ENCODE data around the gene TSC22D2. TPM values are rescaled to one million over a fixed set of nuclear protein-coding genes. Genes with fewer than 3 reads are reported as not detected.
"Not testable (repeated sequence)": the region's sequence is repeated elsewhere in the genome, so short reads cannot be mapped to it uniquely, and the experiment has no call there.

The TSC22D2 gene
- total RNA-seq, 1 donor from 2014 or later: 18.1 TPM

DNA sequence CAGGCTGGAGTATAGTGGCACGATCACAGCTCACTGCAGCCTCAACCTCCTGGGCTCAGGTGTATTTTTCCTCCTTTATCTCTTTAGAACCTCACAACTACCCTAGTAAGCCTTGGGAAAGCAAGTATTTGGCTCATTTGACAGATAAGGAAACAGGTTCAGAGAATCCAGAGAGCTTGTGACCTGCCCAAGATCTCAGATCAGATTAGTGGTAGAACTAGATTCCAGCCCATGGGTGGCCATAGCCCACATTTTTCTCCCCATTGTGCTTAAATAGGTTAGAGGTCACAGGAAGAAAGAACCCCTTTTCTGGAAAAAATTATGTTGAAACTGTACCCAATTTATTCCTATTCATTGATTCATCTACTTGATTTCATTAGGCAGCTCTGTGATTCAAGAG lies 64.3 kb downstream of the TSC22D2 start:
- intact Hi-C loops (cut with micrococcal nuclease): no loop called here

DNA sequence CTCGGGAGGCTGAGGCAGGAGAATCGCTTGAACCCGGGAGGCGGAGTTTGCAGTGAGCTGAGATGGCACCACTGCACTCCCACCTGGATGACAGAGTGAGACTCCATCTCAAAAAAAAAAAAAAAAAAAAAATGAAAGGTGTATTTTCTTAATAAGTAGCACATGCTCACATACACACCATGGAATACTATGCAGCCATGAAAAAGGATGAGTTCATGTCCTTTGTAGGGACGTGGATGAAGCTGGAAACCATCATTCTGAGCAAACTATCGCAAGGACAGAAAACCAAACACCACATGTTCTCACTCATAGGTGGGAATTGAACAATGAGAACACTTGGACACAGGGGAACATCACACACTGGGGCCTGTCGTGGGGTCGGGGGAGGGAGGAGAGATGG lies 65.1 kb downstream of the TSC22D2 start:
- intact Hi-C loops (cut with micrococcal nuclease): not testable (repeated sequence)

DNA sequence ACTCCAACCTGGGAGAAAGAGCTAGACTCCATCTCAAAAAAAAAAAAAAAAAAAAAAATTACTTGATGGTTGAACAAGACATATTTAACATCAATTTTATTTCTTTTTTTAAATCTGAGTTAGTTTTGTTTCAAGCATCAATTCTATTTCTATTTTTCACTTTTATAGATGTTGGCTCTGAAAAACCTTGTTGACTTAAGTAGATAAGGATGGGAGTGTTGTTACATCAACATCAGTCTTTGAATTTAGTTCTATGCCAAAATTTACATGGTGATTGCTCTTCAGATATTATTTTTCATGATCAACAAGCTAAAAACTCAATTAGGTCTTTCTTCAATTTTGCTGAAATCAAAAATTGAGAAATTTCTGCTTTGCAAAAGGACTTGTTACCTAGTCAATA lies 71.3 kb downstream of the TSC22D2 start:
- intact Hi-C loops (cut with micrococcal nuclease): no loop called here

DNA sequence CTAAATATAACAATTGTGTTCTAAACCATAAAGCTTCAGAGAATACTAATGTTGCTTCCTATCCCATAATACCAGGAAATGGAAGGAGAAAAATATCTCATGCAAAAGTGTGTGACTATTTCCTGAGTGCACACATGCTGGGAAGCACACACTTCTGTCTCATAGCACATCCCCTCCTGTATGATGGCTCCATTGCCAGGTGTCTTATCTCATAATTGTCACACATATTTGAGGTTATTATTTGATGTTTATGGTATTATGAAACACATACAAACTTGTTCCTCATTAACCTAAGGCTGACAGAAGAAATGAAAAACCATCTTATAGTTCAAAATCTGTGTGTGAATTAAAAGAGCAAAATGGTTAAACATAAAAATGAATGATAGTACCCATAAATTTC lies 72.8 kb downstream of the TSC22D2 start:
- intact Hi-C loops (cut with micrococcal nuclease): no loop called here

DNA sequence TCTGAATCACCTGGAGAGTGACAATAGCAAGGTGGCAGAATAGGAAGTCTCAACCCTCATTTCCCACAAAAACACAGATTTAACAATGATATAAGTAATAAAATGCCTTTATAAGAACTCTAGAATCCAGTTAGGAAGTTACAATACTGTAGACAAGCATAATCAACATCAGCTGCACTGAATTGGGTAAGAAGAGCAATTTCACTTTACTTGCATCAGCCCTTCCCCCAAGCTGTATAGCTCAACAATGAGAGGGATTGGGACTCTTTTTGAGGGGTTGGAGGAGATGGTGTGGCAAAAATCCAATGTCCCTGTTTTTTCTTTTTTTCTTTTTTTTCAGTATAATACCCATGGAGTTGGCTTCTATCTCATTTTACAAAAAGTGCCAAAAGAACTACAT lies 75.1 kb downstream of the TSC22D2 start:
- intact Hi-C loops (cut with micrococcal nuclease): no loop called here

DNA sequence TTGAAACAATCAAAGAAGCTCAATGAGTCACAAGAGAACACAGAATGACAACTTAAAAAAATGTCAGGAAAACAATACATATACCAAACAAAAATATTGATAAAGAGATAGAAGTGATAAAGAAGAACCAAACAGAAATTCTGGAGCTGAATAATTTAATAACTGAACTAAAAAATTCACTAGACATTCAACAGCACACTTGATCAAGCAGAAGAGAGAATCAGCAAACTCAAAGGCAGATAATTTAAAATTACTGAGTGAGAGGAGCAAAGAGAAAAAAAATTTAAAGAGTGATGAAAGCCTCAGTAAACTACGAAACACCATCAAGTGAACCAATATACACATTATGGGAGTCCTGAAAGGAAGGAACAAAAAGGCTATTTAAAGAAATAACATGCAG lies 76.3 kb downstream of the TSC22D2 start:
- intact Hi-C loops (cut with micrococcal nuclease): no loop called here

DNA sequence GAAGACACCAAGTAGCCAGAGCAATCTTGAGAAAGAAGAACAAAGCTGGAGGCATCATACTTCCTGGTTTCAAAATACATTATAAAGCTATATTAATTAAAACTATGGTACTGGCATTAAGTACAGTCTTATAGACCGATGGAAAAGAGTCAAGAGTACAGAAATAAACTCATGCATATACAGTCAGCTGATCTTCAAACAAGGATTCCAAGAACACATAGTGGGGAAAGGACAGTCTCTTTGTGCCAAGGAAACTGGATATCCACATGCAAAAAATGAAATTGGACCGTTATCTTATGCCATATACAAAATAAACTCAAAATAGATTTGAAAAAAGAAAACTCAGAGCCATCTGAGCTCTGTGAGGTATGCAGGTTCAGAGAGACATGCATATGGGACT lies 80.8 kb downstream of the TSC22D2 start:
- intact Hi-C loops (cut with micrococcal nuclease): no loop called here

DNA sequence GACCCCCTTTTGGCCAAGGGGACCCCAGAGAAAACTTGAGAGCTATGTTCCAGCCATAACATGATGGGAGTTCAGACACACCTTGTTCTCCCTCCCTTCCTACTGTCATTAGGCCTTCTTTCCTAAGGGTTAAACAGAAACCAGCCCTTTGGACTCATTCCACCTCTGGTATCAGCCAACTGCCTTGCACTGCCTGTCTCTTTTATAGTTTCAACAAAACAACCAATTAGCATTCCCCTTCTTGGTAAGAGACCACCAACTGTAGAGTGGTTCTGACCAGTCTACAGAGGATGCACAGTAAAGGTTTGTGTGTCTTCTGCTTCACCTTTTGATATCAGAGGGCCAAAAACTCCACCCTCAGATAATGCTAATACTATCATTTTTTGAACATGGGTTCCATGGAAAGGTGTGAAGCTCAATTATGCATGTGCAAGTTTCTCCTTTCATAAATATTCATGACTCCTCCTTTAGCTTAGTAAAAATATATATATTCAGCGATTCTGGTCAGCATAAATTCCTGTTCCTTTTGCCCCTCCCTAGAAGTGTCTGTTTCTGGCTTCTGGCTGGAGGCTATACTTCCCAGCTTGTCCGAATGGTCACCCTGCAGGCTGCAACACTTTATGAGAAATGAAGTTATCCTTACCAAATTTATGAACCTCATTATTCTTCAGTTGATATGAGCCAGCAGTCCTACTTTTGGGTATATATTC lies 82.3 kb downstream of the TSC22D2 start:
- intact Hi-C loops (cut with micrococcal nuclease): no loop called here

DNA sequence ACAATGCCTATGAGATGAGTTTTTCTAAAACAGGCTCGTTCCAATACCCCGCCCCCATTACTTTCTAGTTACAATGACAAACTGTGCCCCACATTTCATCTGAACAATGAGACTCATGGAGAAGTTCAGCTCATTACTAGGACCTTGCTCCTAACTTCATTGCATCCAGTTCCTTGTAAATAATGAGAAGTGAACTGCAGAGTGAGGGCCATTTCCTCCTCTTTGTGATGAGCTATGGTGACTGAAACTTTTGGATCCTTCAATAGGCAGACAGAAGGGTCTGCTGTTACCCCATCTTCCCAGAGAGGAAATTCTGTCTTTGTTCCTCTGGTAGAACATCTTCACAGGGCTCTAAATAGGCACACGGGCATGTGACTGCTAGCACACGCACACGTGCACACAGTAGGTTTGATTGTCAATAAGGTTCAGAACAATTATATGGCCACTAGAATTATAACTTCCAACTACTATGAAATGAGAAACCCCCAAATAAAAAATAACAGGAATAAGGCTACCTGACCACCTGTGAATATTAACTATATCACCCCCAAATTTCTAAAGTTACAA lies 86.4 kb downstream of the TSC22D2 start:
- intact Hi-C loops (cut with micrococcal nuclease): no loop called here

DNA sequence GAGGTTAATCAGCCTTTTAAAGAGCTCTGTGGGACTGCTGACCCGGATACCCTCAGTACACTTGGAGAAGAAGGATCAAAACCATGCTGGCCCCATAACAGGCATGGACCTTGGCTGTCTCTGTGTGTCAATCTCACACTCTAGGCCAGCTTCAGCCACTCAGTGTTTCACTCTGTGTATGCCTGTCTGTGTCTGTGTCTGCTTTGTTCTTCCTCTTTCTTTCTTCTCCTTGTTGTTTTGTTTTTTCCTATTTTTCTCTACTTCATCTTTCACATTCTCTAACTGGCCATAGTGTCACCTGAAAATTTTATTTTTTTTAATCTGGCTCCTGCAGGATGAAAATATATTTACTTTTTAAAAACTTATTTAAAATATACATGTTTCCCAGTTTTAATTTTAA lies 87.1 kb downstream of the TSC22D2 start:
- intact Hi-C loops (cut with micrococcal nuclease): loop anchor here (1.0 kb wide), 6 partner anchors 83 to 528 kb away; partner anchors contain the start of gene TSC22D2

DNA sequence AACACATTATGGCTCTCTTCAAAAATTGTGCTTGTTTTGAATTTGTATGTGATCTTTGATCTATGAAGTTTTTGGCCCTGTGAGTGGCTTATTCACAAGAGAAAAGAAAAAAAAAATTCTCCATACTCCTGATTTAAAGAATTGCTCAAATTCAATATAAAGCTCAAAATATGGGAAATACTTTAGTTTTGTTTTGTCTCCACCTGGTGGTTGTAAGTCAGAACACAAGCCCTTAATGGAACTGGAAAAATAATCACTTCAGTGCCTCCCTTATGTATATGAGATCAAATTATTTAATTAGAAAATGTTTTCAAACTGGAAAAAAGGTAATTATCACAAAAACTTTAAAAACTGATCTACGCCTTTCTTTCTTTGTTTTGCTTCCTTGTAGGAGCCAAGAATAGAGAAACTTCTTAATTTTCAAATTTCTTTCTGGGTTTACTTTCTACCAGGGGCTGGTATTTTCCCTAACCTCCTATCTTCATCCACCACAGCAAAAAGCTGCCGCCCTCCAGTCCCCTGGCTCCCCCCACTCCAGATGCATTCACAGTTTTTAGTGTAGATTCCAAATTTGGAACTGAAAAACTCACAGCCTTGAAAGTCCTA lies 87.6 kb downstream of the TSC22D2 start:
- intact Hi-C loops (cut with micrococcal nuclease): loop anchor here (1.0 kb wide), 6 partner anchors 83 to 528 kb away; partner anchors contain the start of gene TSC22D2

DNA sequence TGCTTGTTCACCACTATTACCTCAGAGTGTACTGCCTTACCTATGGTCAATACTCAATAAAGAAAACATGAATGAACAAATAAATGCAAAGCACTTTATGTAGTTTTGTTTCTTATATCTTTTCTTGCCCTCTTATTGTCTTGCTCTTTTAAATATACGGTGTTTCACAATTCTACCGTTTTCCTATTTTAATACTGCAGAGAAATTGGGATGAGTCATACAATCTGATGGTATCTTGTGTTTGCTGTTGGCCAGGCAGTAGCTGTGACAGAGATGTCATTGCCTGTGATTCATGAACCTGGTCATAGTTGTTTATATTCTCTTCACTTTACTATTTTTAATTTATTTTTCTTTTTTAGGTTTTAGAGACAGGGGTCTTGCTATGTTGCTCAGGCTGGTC lies 89.9 kb downstream of the TSC22D2 start:
- intact Hi-C loops (cut with micrococcal nuclease): no loop called here

DNA sequence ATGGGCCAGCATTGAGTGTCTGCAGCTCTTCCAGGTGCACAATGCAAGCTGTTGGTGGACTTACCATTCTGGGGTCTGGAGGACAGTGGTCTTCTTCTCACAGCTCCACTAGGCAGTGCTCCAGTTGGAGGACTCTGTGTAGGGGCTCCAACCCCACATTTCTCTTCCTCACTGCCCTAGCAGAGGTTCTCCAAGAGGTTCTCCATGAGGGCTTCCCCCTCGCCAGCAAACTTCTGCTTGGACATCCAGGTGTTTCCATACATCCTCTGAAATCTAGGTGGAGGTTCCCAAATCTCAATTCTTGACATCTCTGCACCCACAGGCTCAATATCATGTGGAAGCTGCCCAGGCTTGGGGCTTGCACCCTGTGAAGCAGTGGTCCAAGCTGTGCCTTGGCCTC lies 92.9 kb downstream of the TSC22D2 start:
- intact Hi-C loops (cut with micrococcal nuclease): not testable (repeated sequence)

DNA sequence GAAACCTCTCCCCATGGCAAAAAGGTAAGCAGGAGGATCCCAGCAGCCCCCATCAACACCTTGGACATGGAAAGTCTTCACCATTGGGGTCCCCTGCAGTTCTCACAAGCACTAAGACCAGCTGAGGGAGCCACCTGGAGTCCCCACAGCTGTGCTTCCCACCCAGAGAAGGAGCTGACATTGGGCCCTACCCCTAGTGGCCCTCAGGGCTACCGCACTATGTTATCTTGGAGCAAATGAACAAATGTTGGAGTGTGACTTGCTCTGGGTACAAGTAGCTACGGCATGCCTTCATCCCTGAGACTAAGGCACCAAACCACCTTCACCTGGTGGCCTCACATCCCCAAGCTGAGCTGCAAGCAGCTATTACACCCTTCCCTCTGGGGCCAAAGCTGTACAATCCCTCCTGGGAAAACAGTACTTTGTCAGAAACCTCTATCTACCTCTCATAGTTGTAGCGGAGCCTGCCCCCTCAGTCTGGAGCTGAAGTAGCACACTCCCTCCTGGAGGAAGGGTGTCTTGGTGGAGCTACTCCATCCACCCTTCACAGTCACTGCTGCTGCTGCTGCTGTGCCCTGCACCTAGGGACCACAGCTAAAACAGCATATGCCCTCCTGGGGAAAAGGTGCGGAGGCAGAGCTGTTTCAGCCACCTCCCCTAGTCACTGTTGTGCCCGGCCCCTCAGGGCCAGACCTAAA lies 95.5 kb downstream of the TSC22D2 start:
- intact Hi-C loops (cut with micrococcal nuclease): no loop called here

DNA sequence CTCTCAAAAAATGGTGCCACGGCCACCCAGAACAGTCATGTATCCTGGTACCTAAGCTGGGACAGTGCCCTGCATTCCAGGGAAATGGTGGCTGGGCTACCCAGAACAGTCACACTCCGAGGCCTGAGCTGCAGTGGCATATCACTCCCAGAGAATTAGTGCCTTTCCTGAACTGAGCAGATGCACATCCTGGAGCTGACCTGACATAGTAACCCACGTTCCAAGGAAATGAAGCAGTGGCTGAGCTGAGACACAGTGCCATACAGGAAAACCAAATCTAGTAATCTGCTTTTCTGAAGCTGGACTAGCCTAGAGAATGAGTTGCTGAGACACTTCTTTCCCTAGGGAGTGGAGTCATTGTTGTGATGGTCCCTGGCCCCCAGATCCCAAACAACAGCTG lies 96.4 kb downstream of the TSC22D2 start:
- intact Hi-C loops (cut with micrococcal nuclease): no loop called here

DNA sequence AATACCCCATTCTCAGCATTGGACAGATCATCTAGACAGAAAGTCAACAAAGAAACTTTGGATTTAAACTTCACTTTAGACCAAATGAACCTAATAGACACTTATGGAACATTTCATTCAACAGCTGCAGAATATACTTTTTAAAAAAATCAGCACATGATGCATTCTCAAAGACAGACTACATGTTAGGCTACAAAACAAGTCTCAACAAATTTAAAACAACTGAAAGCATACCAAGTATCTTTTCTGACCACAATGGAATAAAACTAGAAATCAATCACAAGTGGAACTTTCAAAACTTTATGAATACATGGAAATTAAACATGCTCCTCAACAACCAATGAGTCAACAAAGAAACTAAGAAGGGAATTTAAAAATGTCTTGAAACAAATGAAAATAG lies 100.3 kb downstream of the TSC22D2 start:
- intact Hi-C loops (cut with micrococcal nuclease): no loop called here

DNA sequence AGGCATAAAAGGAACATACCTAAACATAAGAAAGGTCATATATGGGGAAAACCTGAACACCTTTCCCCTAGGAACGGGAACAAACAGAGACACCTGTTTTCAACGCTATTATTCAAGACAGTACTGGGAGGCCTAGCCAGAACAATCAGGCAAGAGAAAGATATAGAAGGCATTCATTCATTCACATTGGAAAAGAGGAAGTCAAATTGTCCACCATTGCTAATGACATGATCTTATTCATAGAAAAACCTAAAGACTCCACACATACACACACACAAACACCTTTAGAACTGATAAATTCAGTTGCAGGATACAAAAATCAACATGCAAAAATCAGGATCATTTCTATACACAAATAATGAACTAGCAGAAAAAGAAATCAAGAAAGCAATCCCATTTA lies 101.7 kb downstream of the TSC22D2 start:
- intact Hi-C loops (cut with micrococcal nuclease): no loop called here

DNA sequence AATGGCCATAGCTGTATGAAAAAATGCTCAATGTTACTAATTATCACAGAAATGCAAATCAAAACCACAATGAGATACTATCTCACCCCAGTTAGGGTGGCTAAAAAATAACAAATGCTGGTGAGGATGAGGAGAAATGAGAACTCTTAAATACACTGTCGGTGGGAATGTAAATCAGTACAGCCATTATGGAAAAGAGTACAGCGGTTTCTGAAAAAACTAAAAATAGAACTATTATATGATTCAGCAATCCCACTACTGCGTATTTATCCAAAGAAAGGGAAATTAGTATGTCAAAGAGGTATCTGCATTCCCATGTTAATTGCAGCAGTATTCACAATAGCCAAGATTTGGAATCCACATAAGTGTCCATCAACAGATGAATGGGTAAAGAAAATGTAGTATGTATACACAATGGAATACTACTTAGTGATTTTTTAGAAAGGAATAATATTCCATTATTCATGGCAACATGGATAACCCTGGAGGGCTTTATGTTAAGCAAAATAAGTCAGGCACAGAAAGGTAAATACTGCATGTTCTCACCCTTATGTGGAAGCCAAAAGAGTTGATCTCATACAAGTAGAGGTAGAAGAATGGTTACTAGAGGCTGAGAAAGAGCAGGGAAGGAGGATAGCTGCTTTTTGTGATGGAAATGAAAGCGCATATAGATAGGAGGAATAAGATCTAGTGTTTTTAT lies 103.2 kb downstream of the TSC22D2 start:
- intact Hi-C loops (cut with micrococcal nuclease): no loop called here

DNA sequence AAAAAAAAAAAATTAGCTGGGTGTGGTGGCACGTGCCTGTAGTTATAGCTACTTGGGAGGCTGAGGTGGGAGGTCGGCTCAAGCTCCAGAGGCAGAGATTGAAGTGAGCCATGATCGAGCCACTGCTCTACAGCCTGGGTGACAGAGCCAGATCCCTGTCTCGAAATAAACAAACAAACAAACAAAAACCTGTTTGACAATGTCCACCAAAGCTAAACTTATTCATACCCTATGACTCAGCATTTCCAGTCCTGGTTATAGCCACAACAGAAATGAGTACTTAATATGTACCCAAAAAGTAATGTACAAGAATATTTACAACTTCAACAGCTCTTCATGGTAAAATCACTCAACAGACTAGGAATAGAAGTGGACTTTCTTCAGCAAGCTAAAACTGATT lies 107.1 kb downstream of the TSC22D2 start:
- intact Hi-C loops (cut with micrococcal nuclease): no loop called here

Measured in T-helper 1 cell treated with Interleukin-12 subunit alpha and Interleukin-12 subunit beta and Interleukin-4 antibody, amounts not matched to agents 30 ng/mL and 1 ng/mL, for 36 hours (primary cell).